ENCODE measurements around the gene ZNF692. TPM values are rescaled to one million over a fixed set of nuclear protein-coding genes. Genes with fewer than 3 reads are reported as not detected.

Gene ZNF692
- total RNA-seq, 4 donors from 2014 or later: 35.7 to 67.9 (median 40.7) TPM

- Histone ChIP-seq H3K4me1 (peaks cover 0 to 19% (median 0%) of the 10 kb centered on the region in 3 donors), H3K27me3 (no peaks in the 10 kb centered on the region), H3K4me3 (no peak overlapping the region), H3K36me3 (peaks cover 21 to 97% (median 57%) of the 10 kb centered on the region in 3 donors), H3K9me3 (no peaks in the 10 kb centered on the region), H3K27ac (no peak overlapping the region)
- TF ChIP-seq POLR2A (IDR thresholded peaks at IDR 0.05): no peak
- TF ChIP-seq CTCF (IDR thresholded peaks at IDR 0.05): no peak
- no peak for DNase-seq
- intact Hi-C loops (cut with DNase I): no loop called here
- 52% methylated on average over 2 of the region's 3 CpGs; no CpG with 5 or more reads in 1 of the 2 donors for WGBS, 2 donors
Measured at GRCh38 chr1:248849152-248849551, 9.7 kb downstream of the ZNF692 start.

- Histone ChIP-seq H3K4me1 (peaks cover 0 to 24% (median 1%) of the 10 kb centered on the region in 3 donors), H3K9me3 (no peaks in the 10 kb centered on the region), H3K36me3 (peaks cover 21 to 92% (median 57%) of the 10 kb centered on the region in 3 donors), H3K27me3 (no peaks in the 10 kb centered on the region), H3K4me3 (no peak overlapping the region), H3K27ac (no peak overlapping the region)
- WGBS, 2 donors: 81 to 93% methylated on average over 8 of the region's 8 CpGs
- TF ChIP-seq POLR2A (IDR thresholded peaks at IDR 0.05) (no peak), CTCF (IDR thresholded peaks at IDR 0.05) (no peak)
- DNase-seq: no peak
- intact Hi-C loops (cut with DNase I): no loop called here
Measured at GRCh38 chr1:248848602-248849001, 10.3 kb downstream of the ZNF692 start.

GRCh38 chr1:248847956-248848561 is 10.8 kb downstream of the ZNF692 start:
- 96 to 97% methylated on average over 20 to 31 of the region's 72 CpGs for WGBS, 2 donors
- H3K36me3 ChIP-seq: peaks cover 21 to 87% (median 57%) of the 10 kb centered on the region in 3 donors
- intact Hi-C loops (cut with DNase I): no loop called here
- no peak for DNase-seq
- H3K9me3 ChIP-seq: no peaks in the 10 kb centered on the region
- TF ChIP-seq CTCF (IDR thresholded peaks at IDR 0.05) (no peak), POLR2A (IDR thresholded peaks at IDR 0.05) (no peak)
- peaks cover 0 to 24% (median 5%) of the 10 kb centered on the region in 3 donors for H3K4me1 ChIP-seq
- H3K27ac ChIP-seq: no peak overlapping the region
- no peaks in the 10 kb centered on the region for H3K27me3 ChIP-seq
- no peak overlapping the region for H3K4me3 ChIP-seq

GRCh38 chr1:248847181-248847955 is 11.5 kb downstream of the ZNF692 start:
- intact Hi-C loops (cut with DNase I): no loop called here
- Histone ChIP-seq H3K4me3 (no peak overlapping the region), H3K9me3 (no peaks in the 10 kb centered on the region), H3K4me1 (peaks cover 5 to 26% (median 11%) of the 10 kb centered on the region in 3 donors), H3K27me3 (no peaks in the 10 kb centered on the region), H3K27ac (no peak overlapping the region), H3K36me3 (peaks cover 21 to 81% (median 57%) of the 10 kb centered on the region in 3 donors)
- 93 to 94% methylated on average over 3 to 27 of the region's 76 CpGs for WGBS, 2 donors
- TF ChIP-seq POLR2A (IDR thresholded peaks at IDR 0.05): no peak
- TF ChIP-seq CTCF (IDR thresholded peaks at IDR 0.05): no peak
- no peak for DNase-seq

- no peak for DNase-seq
- Histone ChIP-seq H3K27ac (peak overlapping the region in 3 of 4 donors; percentile 17 to 85 (median 84)), H3K4me3 (no peak overlapping the region), H3K36me3 (peaks cover 21 to 52% (median 43%) of the 10 kb centered on the region in 3 donors), H3K4me1 (peaks cover 11 to 54% (median 34%) of the 10 kb centered on the region in 3 donors), H3K27me3 (no peaks in the 10 kb centered on the region), H3K9me3 (no peaks in the 10 kb centered on the region)
- 56 to 78% methylated on average over 8 of the region's 8 CpGs for WGBS, 2 donors
- no peak for TF ChIP-seq POLR2A (IDR thresholded peaks at IDR 0.05)
- no peak for TF ChIP-seq CTCF (IDR thresholded peaks at IDR 0.05)
- intact Hi-C loops (cut with DNase I): no loop called here
Measured at GRCh38 chr1:248844526-248844925, 14.4 kb downstream of the ZNF692 start.

Measured in esophagus squamous epithelium (tissue), 5 donors.